Measurements from ENCODE around the gene IRF9. TPM values are rescaled to one million over a fixed set of nuclear protein-coding genes. Genes with fewer than 3 reads are reported as not detected.

The IRF9 gene
- total RNA-seq, 1 experiment from 2014 or later: 15.6 TPM

GRCh38 chr14:24162093-24162492, 1.0 kb downstream of the IRF9 start (continued):
- TF ChIP-seq SMAD3 (CRISPR knock-in tag; IDR thresholded peaks at IDR 0.05; ENCODE audit: borderline replicate concordance): no peak

- H3K36me3 Mint-ChIP-seq: peaks cover 13% of the 10 kb centered on the region
- H3K9me3 Mint-ChIP-seq: no peaks in the 10 kb centered on the region
- CTCF ChIA-PET: interaction anchor here (0.8 to 1.2 kb wide), 2 partner anchors 56 to 106 kb away, joined by 3 read pairs; no protein-coding TSS in a partner anchor
These were observed 3.5 kb downstream of the IRF9 start for GRCh38 chr14:24164518-24164991.

More at GRCh38 chr14:24164518-24164991, 3.5 kb downstream of the IRF9 start:
- no peak for DNase-seq (ENCODE audit: low spot score)
- no peak for ATAC-seq
- POLR2A ChIA-PET: no interaction called here
- Mint-ChIP-seq H3K4me3 (no peak overlapping the region), H3K4me1 (peaks cover 13% of the 10 kb centered on the region), H3K27ac (no peak overlapping the region), H3K27me3 (ENCODE audit: low read depth) (no peaks in the 10 kb centered on the region)
- TF ChIP-seq ZMAT4 (CRISPR knock-in tag; IDR thresholded peaks at IDR 0.05) (no peak), TCF7 (CRISPR knock-in tag; IDR thresholded peaks at IDR 0.05; ENCODE audit: low read depth) (no peak), RORB (CRISPR knock-in tag; IDR thresholded peaks at IDR 0.05) (no peak), MYBL2 (CRISPR knock-in tag; IDR thresholded peaks at IDR 0.05) (no peak), FOXP1 (CRISPR knock-in tag; IDR thresholded peaks at IDR 0.05; ENCODE audit: borderline replicate concordance) (no peak), JAZF1 (CRISPR knock-in tag; IDR thresholded peaks at IDR 0.05) (no peak), MXD4 (CRISPR knock-in tag; IDR thresholded peaks at IDR 0.05; ENCODE audit: borderline replicate concordance) (no peak), ZNF416 (CRISPR knock-in tag; IDR thresholded peaks at IDR 0.05) (no peak), ZNF425 (CRISPR knock-in tag; conservative IDR thresholded peaks at IDR 0.05) (no peak), STAT6 (CRISPR knock-in tag; conservative IDR thresholded peaks at IDR 0.05; ENCODE audit: low read depth) (no peak), NR2C2 (CRISPR knock-in tag; IDR thresholded peaks at IDR 0.05) (no peak), ZNF671 (CRISPR knock-in tag; IDR thresholded peaks at IDR 0.05) (no peak), HMGXB4 (CRISPR knock-in tag; IDR thresholded peaks at IDR 0.05) (no peak)

Measured in WTC11 (cell line).